Measurements from ENCODE around the gene SLC6A12. TPM values are rescaled to one million over a fixed set of nuclear protein-coding genes. Genes with fewer than 3 reads are reported as not detected.

Gene SLC6A12
- total RNA-seq, 1 experiment from 2014 or later: not detected

DNA sequence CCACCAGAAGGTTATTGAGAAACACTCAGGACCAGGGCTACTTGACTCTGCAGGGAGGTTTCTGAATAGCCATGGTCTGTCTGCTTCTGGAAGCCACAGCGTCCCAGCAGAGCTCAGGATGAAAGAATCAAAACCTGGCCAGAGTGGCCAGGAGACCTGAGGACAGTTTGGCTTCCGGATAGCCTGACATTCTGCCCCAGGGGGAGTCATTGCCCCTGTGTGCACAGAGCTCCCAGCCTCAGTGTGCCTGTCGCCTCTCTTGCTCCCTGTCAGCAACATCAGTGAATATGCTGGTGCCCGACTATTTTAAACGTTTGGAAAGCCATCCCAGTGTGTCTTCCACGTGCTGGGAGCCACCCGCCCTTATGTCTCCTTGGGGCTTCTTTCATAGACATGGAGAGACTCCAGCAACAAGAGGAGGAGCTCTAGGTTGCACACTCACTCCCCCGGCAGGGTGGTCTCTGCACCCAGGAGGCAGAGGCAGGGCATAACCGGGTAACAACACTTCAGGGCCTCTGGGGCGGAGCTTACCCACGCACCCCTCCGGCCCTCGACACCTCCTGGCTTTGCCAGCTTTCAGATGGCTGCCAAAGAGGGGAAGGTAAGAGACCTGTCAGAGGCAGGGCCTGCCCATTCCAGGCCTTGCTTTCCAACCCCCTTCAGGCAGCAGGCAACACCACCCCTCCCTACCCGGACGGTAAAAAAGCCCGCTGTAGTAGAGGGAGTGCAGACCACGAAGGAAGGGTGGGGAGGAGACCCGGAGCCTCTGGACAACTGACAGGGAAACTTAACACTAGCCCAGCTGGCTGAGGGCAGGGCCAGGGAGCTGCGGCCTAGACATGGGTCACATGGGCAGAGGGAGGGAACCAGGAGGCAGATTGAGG, 19.0 kb upstream of the SLC6A12 start:
- H3K4me2 ChIP-seq (ENCODE audit: low read depth, low read length, poor library complexity, severe bottlenecking): no peak overlapping the region
- H3K9ac ChIP-seq (ENCODE audit: low read length): no peak overlapping the region
- H3K4me1 ChIP-seq (ENCODE audit: low read length): peaks cover 5% of the 10 kb centered on the region; the same call in 1 of the 2 replicates
- no peaks in the 10 kb centered on the region for H3K9me2 ChIP-seq (replicated peaks; ENCODE audit: insufficient read depth, low read length)
- no peaks in the 10 kb centered on the region for H3K27me3 ChIP-seq (ENCODE audit: low read length)
- no peak overlapping the region for H3K27ac ChIP-seq (ENCODE audit: low read length)
- no peaks in the 10 kb centered on the region for H3K9me3 ChIP-seq (ENCODE audit: low read length)
- H4K20me1 ChIP-seq (ENCODE audit: insufficient read depth, low read depth, low read length): no peaks in the 10 kb centered on the region
- no peaks in the 10 kb centered on the region for H3K36me3 ChIP-seq (ENCODE audit: insufficient read depth, low read length)
- no peak overlapping the region for H3K4me3 ChIP-seq (ENCODE audit: low read length)
- H3K79me2 ChIP-seq (ENCODE audit: low read length): no peaks in the 10 kb centered on the region
- no peak overlapping the region for H2AFZ ChIP-seq (ENCODE audit: low read length)
- no peak for DNase-seq

DNA sequence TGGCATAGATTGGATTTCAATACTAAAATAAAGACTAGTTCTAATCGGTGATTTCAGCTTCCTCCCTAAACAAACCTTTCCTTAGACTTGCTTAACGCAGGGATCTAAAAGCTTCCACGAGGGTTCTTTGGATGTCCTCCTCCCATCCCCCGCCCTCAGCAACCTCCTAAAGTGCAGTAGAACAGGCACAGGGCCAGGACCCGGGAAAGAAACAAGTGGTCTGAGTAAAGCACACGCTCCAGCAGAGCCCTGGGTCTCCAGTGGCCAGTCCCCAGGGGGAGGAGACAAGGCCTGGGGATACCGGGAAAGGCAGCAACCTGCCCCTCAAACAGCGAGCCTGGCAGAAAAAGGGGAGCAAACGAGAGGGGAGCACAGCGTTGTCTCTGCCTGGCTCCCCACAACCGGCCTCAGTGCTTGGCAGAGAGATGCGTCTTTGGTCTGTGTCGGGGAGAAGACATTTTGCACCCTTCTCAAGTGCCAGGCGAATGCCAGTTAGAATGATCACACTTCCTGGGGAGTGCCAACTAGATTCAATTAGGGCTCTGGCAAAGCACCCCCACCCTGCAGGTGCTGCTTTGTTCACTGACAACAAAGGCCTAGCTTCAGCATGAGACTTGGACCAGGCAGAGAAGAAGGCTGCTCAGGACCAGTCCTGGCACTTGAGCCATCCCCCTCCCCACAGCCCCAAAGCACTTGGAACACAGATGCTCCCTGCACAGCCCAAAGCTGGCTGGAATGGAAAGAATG, 17.1 kb upstream of the SLC6A12 start:
- H3K9me2 ChIP-seq (replicated peaks; ENCODE audit: insufficient read depth, low read length): no peaks in the 10 kb centered on the region
- H3K9ac ChIP-seq (ENCODE audit: low read length): no peak overlapping the region
- DNase-seq: no peak
- no peaks in the 10 kb centered on the region for H3K9me3 ChIP-seq (ENCODE audit: low read length)
- no peaks in the 10 kb centered on the region for H3K36me3 ChIP-seq (ENCODE audit: insufficient read depth, low read length)
- H2AFZ ChIP-seq (ENCODE audit: low read length): no peak overlapping the region
- H4K20me1 ChIP-seq (ENCODE audit: insufficient read depth, low read depth, low read length): no peaks in the 10 kb centered on the region
- no peaks in the 10 kb centered on the region for H3K27me3 ChIP-seq (ENCODE audit: low read length)
- no peak overlapping the region for H3K27ac ChIP-seq (ENCODE audit: low read length)
- no peaks in the 10 kb centered on the region for H3K79me2 ChIP-seq (ENCODE audit: low read length)
- H3K4me2 ChIP-seq (ENCODE audit: low read depth, low read length, poor library complexity, severe bottlenecking): no peak overlapping the region
- H3K4me3 ChIP-seq (ENCODE audit: low read length): no peak overlapping the region
- peaks cover 5% of the 10 kb centered on the region; the same call in 1 of the 2 replicates for H3K4me1 ChIP-seq (ENCODE audit: low read length)

DNA sequence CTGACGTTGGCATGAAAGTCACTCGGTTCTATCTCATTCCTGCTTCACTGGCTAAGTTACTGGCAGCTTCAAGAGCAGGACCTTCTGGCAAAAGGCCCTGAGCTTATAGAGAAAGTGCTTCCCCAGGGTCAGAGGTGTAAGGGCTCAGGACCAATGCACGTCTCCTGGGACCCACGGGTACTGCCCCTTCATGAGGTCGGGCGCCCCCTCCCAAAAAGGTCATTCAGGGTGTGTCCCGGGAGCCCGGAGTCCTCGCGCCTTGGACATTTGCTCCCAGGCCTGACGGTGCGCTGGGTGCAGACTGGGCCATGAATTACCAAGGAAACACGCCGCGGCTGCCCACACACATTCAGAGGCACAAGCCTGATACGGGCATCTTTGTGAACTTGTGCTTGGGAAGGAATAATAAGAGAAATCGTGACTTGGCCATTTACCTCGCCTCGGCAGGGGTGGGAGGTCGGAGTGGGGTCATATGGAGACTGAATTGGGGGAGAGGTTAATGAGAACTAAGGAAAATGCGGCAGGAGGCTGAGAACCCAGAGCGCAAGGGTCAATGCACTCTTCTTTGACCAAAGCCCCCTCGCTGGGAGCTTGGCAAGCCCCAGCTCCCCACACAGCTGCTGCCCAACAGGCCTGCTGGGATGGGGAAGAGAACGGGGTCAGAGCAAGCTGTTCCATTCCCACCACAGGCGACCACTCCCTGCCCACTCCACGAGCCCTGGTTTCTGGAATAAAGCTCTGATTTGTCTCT, 15.7 kb upstream of the SLC6A12 start:
- Histone ChIP-seq H3K27ac (ENCODE audit: low read length) (no peak overlapping the region), H2AFZ (ENCODE audit: low read length) (no peak overlapping the region), H4K20me1 (ENCODE audit: insufficient read depth, low read depth, low read length) (no peaks in the 10 kb centered on the region), H3K27me3 (ENCODE audit: low read length) (no peaks in the 10 kb centered on the region), H3K4me2 (ENCODE audit: low read depth, low read length, poor library complexity, severe bottlenecking) (no peak overlapping the region), H3K9me2 (replicated peaks; ENCODE audit: insufficient read depth, low read length) (no peaks in the 10 kb centered on the region), H3K36me3 (ENCODE audit: insufficient read depth, low read length) (no peaks in the 10 kb centered on the region), H3K9ac (ENCODE audit: low read length) (no peak overlapping the region), H3K79me2 (ENCODE audit: low read length) (no peaks in the 10 kb centered on the region), H3K9me3 (ENCODE audit: low read length) (no peaks in the 10 kb centered on the region), H3K4me3 (ENCODE audit: low read length) (no peak overlapping the region), H3K4me1 (ENCODE audit: low read length) (peaks cover 5% of the 10 kb centered on the region; the same call in 1 of the 2 replicates)
- DNase-seq: no peak

DNA sequence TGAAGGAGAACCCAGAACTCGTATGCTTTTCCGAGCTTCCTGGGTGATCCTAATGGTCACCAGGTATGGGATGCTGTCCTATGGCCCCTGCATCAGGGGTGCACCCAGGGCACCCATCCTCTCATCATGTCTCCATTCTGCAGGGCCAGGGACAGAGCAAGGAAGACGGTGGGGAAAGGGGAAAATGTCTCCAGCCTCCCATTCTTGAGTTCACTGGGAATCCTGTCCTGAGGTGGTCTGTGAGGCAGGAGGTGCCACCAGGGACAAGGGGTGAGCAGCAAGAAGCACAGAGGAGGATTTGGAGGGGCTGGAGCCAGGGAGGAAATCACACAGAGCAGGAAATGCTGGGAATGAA, 14.9 kb upstream of the SLC6A12 start:
- no peak overlapping the region for H3K4me3 ChIP-seq (ENCODE audit: low read length)
- H2AFZ ChIP-seq (ENCODE audit: low read length): no peak overlapping the region
- H3K27ac ChIP-seq (ENCODE audit: low read length): no peak overlapping the region
- no peak overlapping the region for H3K4me2 ChIP-seq (ENCODE audit: low read depth, low read length, poor library complexity, severe bottlenecking)
- H3K27me3 ChIP-seq (ENCODE audit: low read length): no peaks in the 10 kb centered on the region
- peaks cover 2% of the 10 kb centered on the region; the same call in 1 of the 2 replicates for H3K4me1 ChIP-seq (ENCODE audit: low read length)
- no peaks in the 10 kb centered on the region for H4K20me1 ChIP-seq (ENCODE audit: insufficient read depth, low read depth, low read length)
- no peaks in the 10 kb centered on the region for H3K36me3 ChIP-seq (ENCODE audit: insufficient read depth, low read length)
- H3K9me3 ChIP-seq (ENCODE audit: low read length): no peaks in the 10 kb centered on the region
- no peaks in the 10 kb centered on the region for H3K79me2 ChIP-seq (ENCODE audit: low read length)
- no peaks in the 10 kb centered on the region for H3K9me2 ChIP-seq (replicated peaks; ENCODE audit: insufficient read depth, low read length)
- no peak overlapping the region for H3K9ac ChIP-seq (ENCODE audit: low read length)
- DNase-seq: no peak

DNA sequence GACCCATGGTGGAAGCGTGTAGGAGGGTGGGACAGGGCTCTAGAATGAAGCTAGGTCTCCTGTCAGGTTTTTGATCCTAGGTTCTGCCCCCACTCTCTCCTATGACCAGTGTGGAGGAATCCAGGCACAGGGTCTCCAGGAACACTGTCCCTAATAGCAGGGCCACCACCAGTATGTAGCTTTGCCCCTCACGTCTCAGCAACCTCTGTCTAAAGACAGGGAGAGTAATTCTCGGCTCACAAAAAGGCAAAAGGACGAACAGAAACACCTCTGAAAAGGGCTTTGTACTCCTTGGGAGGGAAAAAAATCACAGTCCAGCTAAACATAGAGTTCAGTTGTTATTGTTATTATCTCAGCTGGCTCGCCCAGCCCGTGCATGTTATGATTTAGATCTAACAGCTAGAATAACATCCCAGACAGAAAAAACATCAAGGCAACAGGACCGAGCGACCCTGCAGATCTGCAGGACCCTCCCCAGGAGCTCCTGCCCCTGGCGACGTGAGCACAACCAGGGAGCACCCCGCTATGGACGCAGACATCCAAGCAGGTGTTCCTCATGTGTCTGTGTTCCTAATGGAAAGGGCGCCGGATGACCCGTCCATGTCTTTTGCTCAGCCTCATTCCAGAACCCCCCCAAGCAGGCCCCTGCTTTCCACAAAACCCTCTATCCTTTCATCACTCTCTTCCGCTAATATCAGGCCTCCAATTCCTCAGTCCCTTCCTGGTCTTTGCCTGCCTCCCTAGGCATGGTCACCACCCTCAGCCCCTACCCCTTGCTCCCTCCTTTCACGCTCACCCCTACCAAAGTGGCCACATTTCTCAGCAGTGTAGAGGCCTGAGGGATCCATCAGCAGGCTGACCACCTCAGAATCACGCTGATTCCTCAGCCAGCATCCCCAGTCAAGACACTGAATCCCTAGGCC, 14.2 kb upstream of the SLC6A12 start:
- Histone ChIP-seq H3K9ac (ENCODE audit: low read length) (no peak overlapping the region), H3K36me3 (ENCODE audit: insufficient read depth, low read length) (no peaks in the 10 kb centered on the region), H3K79me2 (ENCODE audit: low read length) (no peaks in the 10 kb centered on the region), H3K9me3 (ENCODE audit: low read length) (no peaks in the 10 kb centered on the region), H3K4me2 (ENCODE audit: low read depth, low read length, poor library complexity, severe bottlenecking) (no peak overlapping the region), H3K27ac (ENCODE audit: low read length) (no peak overlapping the region), H2AFZ (ENCODE audit: low read length) (no peak overlapping the region), H3K4me1 (ENCODE audit: low read length) (no peaks in the 10 kb centered on the region), H4K20me1 (ENCODE audit: insufficient read depth, low read depth, low read length) (no peaks in the 10 kb centered on the region), H3K4me3 (ENCODE audit: low read length) (no peak overlapping the region), H3K9me2 (replicated peaks; ENCODE audit: insufficient read depth, low read length) (no peaks in the 10 kb centered on the region), H3K27me3 (ENCODE audit: low read length) (no peaks in the 10 kb centered on the region)
- DNase-seq: no peak

DNA sequence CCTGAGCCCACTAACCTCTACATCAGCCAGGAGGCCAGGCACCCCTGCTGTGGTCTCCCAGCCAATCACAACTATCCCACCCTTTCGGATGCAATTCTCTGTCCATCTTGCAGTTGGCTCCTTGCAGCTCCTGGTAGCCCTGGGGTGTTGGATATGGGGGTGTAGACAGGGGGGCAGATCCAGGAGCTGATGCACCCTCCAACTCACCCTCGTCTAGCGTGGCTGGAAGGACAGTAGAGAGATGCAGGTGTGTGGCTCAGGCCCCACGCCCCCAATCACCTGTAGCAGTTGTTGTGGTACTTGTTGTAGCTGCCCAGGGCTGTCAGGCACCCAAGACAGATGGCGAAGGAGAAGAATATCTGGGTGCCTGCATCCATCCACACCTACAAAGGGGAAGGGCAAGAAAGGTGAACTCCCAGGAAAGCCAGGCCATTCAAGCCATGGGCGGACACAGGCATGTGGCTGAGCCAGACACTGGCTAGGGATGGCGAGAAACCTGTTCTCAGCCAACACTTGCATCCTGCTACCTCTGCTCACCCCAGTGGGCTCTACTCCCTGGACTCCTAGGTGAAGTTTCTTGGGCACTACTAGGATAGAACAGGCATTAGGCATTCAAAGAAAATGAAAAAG, 13.4 kb upstream of the SLC6A12 start:
- no peak overlapping the region for H2AFZ ChIP-seq (ENCODE audit: low read length)
- H3K79me2 ChIP-seq (ENCODE audit: low read length): no peaks in the 10 kb centered on the region

DNA sequence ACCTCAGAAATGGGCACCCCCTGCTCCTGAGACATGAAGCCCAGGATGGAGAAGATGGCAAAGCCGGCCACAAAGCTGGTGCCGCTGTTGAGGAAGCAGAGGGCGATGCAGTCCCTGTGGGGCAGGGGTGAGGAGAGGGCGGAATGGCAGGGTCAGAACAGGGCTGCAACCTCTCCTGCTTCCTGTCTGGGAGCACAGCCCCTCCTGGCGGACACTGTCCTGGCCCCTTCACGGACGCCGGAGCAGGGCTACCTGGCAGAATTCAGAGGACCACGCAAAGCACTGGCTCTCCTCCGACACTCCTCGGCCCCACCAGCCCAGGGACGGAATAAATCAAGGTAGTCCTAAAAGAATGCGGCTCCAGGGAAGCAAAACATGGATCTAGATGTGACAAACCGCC, 12.4 kb upstream of the SLC6A12 start:
- no peak overlapping the region for H3K4me2 ChIP-seq (ENCODE audit: low read depth, low read length, poor library complexity, severe bottlenecking)
- H3K4me3 ChIP-seq (ENCODE audit: low read length): no peak overlapping the region

More for the DNA sequence above, 13.4 kb upstream of the SLC6A12 start:
- H3K9me2 ChIP-seq (replicated peaks; ENCODE audit: insufficient read depth, low read length): no peaks in the 10 kb centered on the region
- DNase-seq: no peak
- no peak overlapping the region for H3K9ac ChIP-seq (ENCODE audit: low read length)
- no peaks in the 10 kb centered on the region for H3K36me3 ChIP-seq (ENCODE audit: insufficient read depth, low read length)
- no peak overlapping the region for H3K4me2 ChIP-seq (ENCODE audit: low read depth, low read length, poor library complexity, severe bottlenecking)
- H3K27me3 ChIP-seq (ENCODE audit: low read length): no peaks in the 10 kb centered on the region
- no peak overlapping the region for H3K27ac ChIP-seq (ENCODE audit: low read length)
- H3K4me1 ChIP-seq (ENCODE audit: low read length): no peaks in the 10 kb centered on the region
- H3K4me3 ChIP-seq (ENCODE audit: low read length): no peak overlapping the region
- no peaks in the 10 kb centered on the region for H4K20me1 ChIP-seq (ENCODE audit: insufficient read depth, low read depth, low read length)
- H3K9me3 ChIP-seq (ENCODE audit: low read length): no peaks in the 10 kb centered on the region

More for the DNA sequence above, 12.4 kb upstream of the SLC6A12 start:
- Histone ChIP-seq H4K20me1 (ENCODE audit: insufficient read depth, low read depth, low read length) (no peaks in the 10 kb centered on the region), H3K27ac (ENCODE audit: low read length) (no peak overlapping the region), H2AFZ (ENCODE audit: low read length) (no peak overlapping the region), H3K36me3 (ENCODE audit: insufficient read depth, low read length) (no peaks in the 10 kb centered on the region), H3K9ac (ENCODE audit: low read length) (no peak overlapping the region), H3K9me3 (ENCODE audit: low read length) (no peaks in the 10 kb centered on the region), H3K4me1 (ENCODE audit: low read length) (no peaks in the 10 kb centered on the region), H3K79me2 (ENCODE audit: low read length) (no peaks in the 10 kb centered on the region), H3K9me2 (replicated peaks; ENCODE audit: insufficient read depth, low read length) (no peaks in the 10 kb centered on the region), H3K27me3 (ENCODE audit: low read length) (no peaks in the 10 kb centered on the region)
- DNase-seq: no peak
